ENCODE data around the gene GALNT9. TPM values are rescaled to one million over a fixed set of nuclear protein-coding genes. Genes with fewer than 3 reads are reported as not detected.

Gene GALNT9
- total RNA-seq, 1 experiment from 2014 or later, result 0.44 TPM

DNA sequence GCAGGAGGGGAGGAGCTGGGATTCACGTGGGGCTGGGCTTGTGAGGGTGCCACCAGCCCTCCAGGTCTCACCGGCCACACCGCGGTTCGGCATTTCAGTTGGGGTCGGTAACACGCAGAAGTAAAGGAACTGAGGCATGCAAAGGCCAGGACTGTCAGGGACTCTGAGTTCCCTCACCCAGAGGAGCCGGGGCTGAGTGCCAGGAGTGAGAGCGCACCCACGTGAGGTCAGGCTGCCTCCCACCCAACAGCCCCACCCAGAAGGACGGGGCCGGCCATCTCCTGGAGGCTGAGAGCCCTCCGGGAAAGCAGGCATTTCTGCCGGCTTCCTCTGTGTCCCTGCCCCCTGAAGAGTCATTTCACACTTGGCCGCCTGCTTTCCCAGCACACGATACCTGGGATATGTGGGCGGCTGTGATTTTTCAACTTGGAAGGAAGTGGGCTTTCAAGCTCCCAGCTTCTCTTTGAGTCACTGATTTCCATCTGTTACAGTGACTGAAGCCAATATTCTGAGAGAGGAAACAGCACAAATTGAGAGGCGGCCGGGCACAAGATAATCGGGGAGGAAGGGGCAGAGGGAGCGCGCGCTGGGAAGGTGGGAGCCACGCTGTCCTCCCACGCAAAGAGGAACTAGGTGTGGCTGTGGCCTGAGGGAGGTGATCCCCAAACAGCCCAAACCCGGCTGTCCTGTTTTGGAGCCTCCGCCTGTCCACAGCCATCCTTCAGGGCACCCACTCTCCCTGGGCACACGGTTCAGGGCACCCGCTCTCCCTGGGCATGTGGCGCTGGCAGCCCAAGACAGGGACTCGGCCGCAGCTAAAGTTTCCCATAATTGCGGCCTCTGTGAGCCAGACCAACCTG, 19.0 kb downstream of the GALNT9 start:
- ATAC-seq (no peak), DNase-seq (no peak)
- Histone ChIP-seq H3K4me3 (ENCODE audit: low read length) (no peak overlapping the region), H3K4me2 (ENCODE audit: low read length) (no peak overlapping the region), H3K79me2 (ENCODE audit: low read length) (no peaks in the 10 kb centered on the region), H4K20me1 (ENCODE audit: low read length) (no peaks in the 10 kb centered on the region), H3K9me2 (replicated peaks; ENCODE audit: low read length) (no peaks in the 10 kb centered on the region), H3K27me3 (ENCODE audit: low read length) (peaks cover 58% of the 10 kb centered on the region), H3F3A (ENCODE audit: low read length, unreplicated experiment) (no peaks in the 10 kb centered on the region), H2AFZ (ENCODE audit: low read length) (no peak overlapping the region), H3K27ac (ENCODE audit: low read length) (no peak overlapping the region), H3K36me3 (ENCODE audit: low read depth, low read length) (no peaks in the 10 kb centered on the region), H3K9ac (ENCODE audit: low read length) (no peak overlapping the region), H3K9me3 (ENCODE audit: low read length) (peaks cover 10% of the 10 kb centered on the region; the same call in 1 of the 2 replicates), H3K4me1 (ENCODE audit: insufficient read depth, low read length) (no peaks in the 10 kb centered on the region)
- intact Hi-C loops (cut with micrococcal nuclease), result no loop called here
- CTCF ChIA-PET, result no interaction called here
- BruUV-seq (replicated peaks), result no TSS peak
- TF ChIP-seq, protein P1, sequence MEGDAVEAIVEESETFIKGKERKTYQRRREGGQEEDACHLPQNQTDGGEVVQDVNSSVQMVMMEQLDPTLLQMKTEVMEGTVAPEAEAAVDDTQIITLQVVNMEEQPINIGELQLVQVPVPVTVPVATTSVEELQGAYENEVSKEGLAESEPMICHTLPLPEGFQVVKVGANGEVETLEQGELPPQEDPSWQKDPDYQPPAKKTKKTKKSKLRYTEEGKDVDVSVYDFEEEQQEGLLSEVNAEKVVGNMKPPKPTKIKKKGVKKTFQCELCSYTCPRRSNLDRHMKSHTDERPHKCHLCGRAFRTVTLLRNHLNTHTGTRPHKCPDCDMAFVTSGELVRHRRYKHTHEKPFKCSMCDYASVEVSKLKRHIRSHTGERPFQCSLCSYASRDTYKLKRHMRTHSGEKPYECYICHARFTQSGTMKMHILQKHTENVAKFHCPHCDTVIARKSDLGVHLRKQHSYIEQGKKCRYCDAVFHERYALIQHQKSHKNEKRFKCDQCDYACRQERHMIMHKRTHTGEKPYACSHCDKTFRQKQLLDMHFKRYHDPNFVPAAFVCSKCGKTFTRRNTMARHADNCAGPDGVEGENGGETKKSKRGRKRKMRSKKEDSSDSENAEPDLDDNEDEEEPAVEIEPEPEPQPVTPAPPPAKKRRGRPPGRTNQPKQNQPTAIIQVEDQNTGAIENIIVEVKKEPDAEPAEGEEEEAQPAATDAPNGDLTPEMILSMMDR (conservative IDR thresholded peaks at IDR 0.05; ENCODE audit: low read depth, low read length), result no peak
- TF ChIP-seq EZH2 (IDR thresholded peaks at IDR 0.05; ENCODE audit: low read length, unreplicated experiment) (no peak), EZH2phosphoT487 (IDR thresholded peaks at IDR 0.05; ENCODE audit: borderline replicate concordance, low read length) (no peak)
- POLR2A ChIA-PET (ENCODE audit: unreplicated experiment), result no interaction called here

DNA sequence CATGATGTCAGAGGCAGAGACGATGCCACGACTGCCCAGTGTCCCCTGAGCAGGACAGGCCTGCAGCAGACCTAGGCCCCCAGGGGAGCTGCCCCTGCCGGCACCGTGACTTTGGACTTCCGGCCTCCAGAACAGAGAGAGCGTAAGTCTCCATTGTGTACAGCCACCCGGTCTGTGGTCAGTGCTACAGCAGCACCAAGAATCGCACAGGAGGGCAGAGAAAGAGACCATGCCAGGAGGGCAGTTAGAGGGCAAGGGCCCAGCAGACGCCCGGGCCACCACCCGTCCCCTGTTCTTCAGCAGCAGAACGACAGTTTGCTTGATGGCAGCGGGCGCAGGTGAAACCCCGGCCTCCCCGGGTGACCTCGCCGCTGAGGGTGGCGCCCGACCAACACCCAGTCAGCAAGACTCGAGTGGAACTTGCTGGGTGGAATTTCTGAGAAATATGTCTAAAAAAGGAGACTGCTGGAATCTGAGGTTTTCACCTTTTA, 19.7 kb downstream of the GALNT9 start:
- H3K4me3 ChIP-seq (ENCODE audit: low read length), result no peak overlapping the region
- no peak overlapping the region for H3K9ac ChIP-seq (ENCODE audit: low read length)
- H3K27me3 ChIP-seq (ENCODE audit: low read length), result peaks cover 50% of the 10 kb centered on the region
- H3K4me1 ChIP-seq (ENCODE audit: insufficient read depth, low read length), result no peaks in the 10 kb centered on the region
- BruUV-seq (replicated peaks), result no TSS peak
- H3K9me3 ChIP-seq (ENCODE audit: low read length), result peaks cover 10% of the 10 kb centered on the region; the same call in 1 of the 2 replicates
- no peak for DNase-seq
- POLR2A ChIA-PET (ENCODE audit: unreplicated experiment), result no interaction called here
- TF ChIP-seq, protein P1 (conservative IDR thresholded peaks at IDR 0.05; ENCODE audit: low read depth, low read length), result no peak
- no peaks in the 10 kb centered on the region for H3F3A ChIP-seq (ENCODE audit: low read length, unreplicated experiment)
- no peak overlapping the region for H2AFZ ChIP-seq (ENCODE audit: low read length)
- H4K20me1 ChIP-seq (ENCODE audit: low read length), result no peaks in the 10 kb centered on the region
- H3K79me2 ChIP-seq (ENCODE audit: low read length), result no peaks in the 10 kb centered on the region
- no peak overlapping the region for H3K4me2 ChIP-seq (ENCODE audit: low read length)
- H3K9me2 ChIP-seq (replicated peaks; ENCODE audit: low read length), result no peaks in the 10 kb centered on the region
- intact Hi-C loops (cut with micrococcal nuclease), result no loop called here
- CTCF ChIA-PET, result no interaction called here
- H3K36me3 ChIP-seq (ENCODE audit: low read depth, low read length), result no peaks in the 10 kb centered on the region
- ATAC-seq, result no peak
- H3K27ac ChIP-seq (ENCODE audit: low read length), result no peak overlapping the region
